K562 (cell line): ENCODE measurements around the gene WEE1. TPM values are rescaled to one million over a fixed set of nuclear protein-coding genes. Genes with fewer than 3 reads are reported as not detected.

ENCODE experiments used
- ATF6 ChIP-seq: sonication (generic); formaldehyde crosslinking; IDR thresholded peaks from 2 replicates; pipeline ENCODE4 v1.4.0; 2020; ENCODE audit warnings: mild to moderate bottlenecking, missing genetic modification reagents
- DDX20 ChIP-seq: fragments of 450-650 bp; IDR thresholded peaks from 2 replicates; pipeline ENCODE4 v1.6.1; 2016; ENCODE audit warnings: missing genetic modification characterization, low read depth, mild to moderate bottlenecking, missing compliant biosample characterization, moderate library complexity
- DEAF1 ChIP-seq: fragments of 450-650 bp; formaldehyde crosslinking; IDR thresholded peaks from 2 replicates; pipeline ENCODE4 v1.4.0; 2020; ENCODE audit warnings: mild to moderate bottlenecking, moderate library complexity
- E4F1 ChIP-seq: fragments of 250-450 bp; sonication (Bioruptor Pico); IDR thresholded peaks from 2 replicates; pipeline ENCODE4 v1.5.0; 2021; ENCODE audit warnings: mild to moderate bottlenecking, borderline replicate concordance
- FOS ChIP-seq: IDR thresholded peaks from 3 replicates; pipeline ENCODE4 v1.6.1; 2011; ENCODE audit not compliant: insufficient read length; ENCODE audit errors: extremely low read depth
- GABPA ChIP-seq: fragments of 200-800 bp; sonication (Bioruptor generic); conservative IDR thresholded peaks from 2 replicates; pipeline ENCODE4 v1.6.1; 2016; ENCODE audit warnings: low read depth, missing genetic modification characterization, missing compliant biosample characterization
- HOMEZ ChIP-seq: fragments of 250-450 bp; sonication (Bioruptor Pico); IDR thresholded peaks from 2 replicates; pipeline ENCODE4 v1.4.0; 2020; ENCODE audit warnings: mild to moderate bottlenecking, moderate library complexity
- KAT8 ChIP-seq: fragments of 450-650 bp; IDR thresholded peaks from 2 replicates; pipeline ENCODE4 v1.6.1; 2016; ENCODE audit warnings: low read depth, mild to moderate bottlenecking
- MCM7 ChIP-seq, 2 experiments: fragments of 450-650 bp; IDR thresholded peaks; 2 replicates each; pipeline ENCODE4 v1.6.1; 2016 to 2018
- MED1 ChIP-seq: sonication (generic); formaldehyde crosslinking; IDR thresholded peaks from 2 replicates; pipeline ENCODE4 v1.8.1; 2023; ENCODE audit warnings: missing genetic modification reagents, borderline replicate concordance
- MTF1 ChIP-seq: fragments of 250-450 bp; sonication (Bioruptor Pico); IDR thresholded peaks from 2 replicates; pipeline ENCODE4 v1.9.0; 2021; ENCODE audit warnings: moderate library complexity, mild to moderate bottlenecking, inconsistent platforms, borderline replicate concordance
- NR1H2 ChIP-seq: sonication (generic); formaldehyde crosslinking; IDR thresholded peaks from 2 replicates; pipeline ENCODE4 v1.4.0; 2020; ENCODE audit warnings: mild to moderate bottlenecking, missing genetic modification reagents
- POLR2B ChIP-seq: fragments of 450-650 bp; IDR thresholded peaks from 2 replicates; pipeline ENCODE4 v1.6.1; 2018; ENCODE audit warnings: low read depth; ENCODE audit not compliant: partially characterized antibody
- SREBF1 ChIP-seq: fragments of 150-350 bp; IDR thresholded peaks from 2 replicates; pipeline ENCODE4 v1.6.1; 2014; ENCODE audit warnings: antibody characterized with exemption, low read depth, low read length, borderline replicate concordance
- TSHZ1 ChIP-seq: fragments of 250-450 bp; sonication (Bioruptor Pico); IDR thresholded peaks from 2 replicates; pipeline ENCODE4 v1.4.0; 2020; ENCODE audit warnings: mild to moderate bottlenecking, moderate library complexity
- ZNF324 ChIP-seq: fragments of 250-450 bp; sonication (Bioruptor Pico); IDR thresholded peaks from 2 replicates; pipeline ENCODE4 v1.4.0; 2020; ENCODE audit warnings: mild to moderate bottlenecking
- polyA plus RNA-seq, 8 experiments: library from polyadenylated mRNA; depleted of rRNA in 4 of 8; stranded (reverse) in 5 of 8; unstranded in 3 of 8; fragments of >200 nt; fragmentation: Nextera tagmentation in 2 of 8; fragmentation: Illumina TruSeq in 1 of 8; extraction: Ambion mirVana in 2 of 8; extraction: Trizol in 1 of 8; gene quantifications; 2 replicates each; pipeline versions ENCODE4 v1.2.1 to v1.2.3, GENCODE V29; 2011 to 2014; ENCODE audit warnings: inconsistent platforms in 1 of 8, missing spikeins in 1 of 8
- total RNA-seq, 7 experiments: library from RNA; depleted of rRNA in 6 of 7; stranded (reverse); fragments of >200 nt in 6 of 7; fragmentation: Illumina TruSeq in 2 of 7; extraction: Trizol in 2 of 7; gene quantifications; 2 replicates each; pipeline versions ENCODE4 v1.2.1 to v1.2.3, GENCODE V29; 2011 to 2021; ENCODE audit warnings: low replicate concordance in 1 of 7

WEE1 gene
- total and polyA plus RNA-seq, 9 of the 15 experiments (the other 6 are each of a cell fraction or from before 2014, with no cell fraction given) = 21.9 to 99.0 (median 67.4) TPM

- no peak for TF ChIP-seq DEAF1 (CRISPR knock-in tag)
- TF ChIP-seq ATF6 (CRISPR knock-in tag) = no peak
- TF ChIP-seq HOMEZ (CRISPR knock-in tag) = no peak
- TF ChIP-seq SREBF1 = no peak
- TF ChIP-seq KAT8 = no peak
- no peak; the same call in 1 of the 2 replicates for TF ChIP-seq GABPA
- TF ChIP-seq TSHZ1 (CRISPR knock-in tag) = no peak
- no peak for TF ChIP-seq ZNF324
- TF ChIP-seq DDX20 (tag) = no peak
- no peak for TF ChIP-seq MCM7 (IDR thresholded peaks at IDR 0.05)
- no peak for TF ChIP-seq MED1 (CRISPR knock-in tag)
- no peak for TF ChIP-seq E4F1 (CRISPR knock-in tag)
- no peak for TF ChIP-seq MTF1 (CRISPR knock-in tag)
- TF ChIP-seq FOS = no peak
- no peak for TF ChIP-seq POLR2B
- no peak for TF ChIP-seq NR1H2
Observed at GRCh38 chr11:9574622-9575259, 1.3 kb downstream of the WEE1 start (continued).
